Erythroblast (primary cell): Measurements from ENCODE around the gene LCAT.
A peak's percentile ranks its signal among the peaks of the same experiment; 100 is the strongest.

Experiments used
- DNase-seq, 2 experiments: peaks; one replicate each; lab custom pipeline; 2025; lab: John Stamatoyannopoulos, UW
- GATA1 ChIP-seq: IDR thresholded peaks from 2 replicates; pipeline ENCODE4 v1.6.1; 2011; ENCODE audit warnings: low read depth, mild to moderate bottlenecking, control low read depth, low read length, moderate library complexity
- POLR2A ChIP-seq: IDR thresholded peaks from 2 replicates; pipeline ENCODE4 v1.6.1; 2011; ENCODE audit warnings: mild to moderate bottlenecking, low read length

LCAT gene, protein sequence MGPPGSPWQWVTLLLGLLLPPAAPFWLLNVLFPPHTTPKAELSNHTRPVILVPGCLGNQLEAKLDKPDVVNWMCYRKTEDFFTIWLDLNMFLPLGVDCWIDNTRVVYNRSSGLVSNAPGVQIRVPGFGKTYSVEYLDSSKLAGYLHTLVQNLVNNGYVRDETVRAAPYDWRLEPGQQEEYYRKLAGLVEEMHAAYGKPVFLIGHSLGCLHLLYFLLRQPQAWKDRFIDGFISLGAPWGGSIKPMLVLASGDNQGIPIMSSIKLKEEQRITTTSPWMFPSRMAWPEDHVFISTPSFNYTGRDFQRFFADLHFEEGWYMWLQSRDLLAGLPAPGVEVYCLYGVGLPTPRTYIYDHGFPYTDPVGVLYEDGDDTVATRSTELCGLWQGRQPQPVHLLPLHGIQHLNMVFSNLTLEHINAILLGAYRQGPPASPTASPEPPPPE

DNA sequence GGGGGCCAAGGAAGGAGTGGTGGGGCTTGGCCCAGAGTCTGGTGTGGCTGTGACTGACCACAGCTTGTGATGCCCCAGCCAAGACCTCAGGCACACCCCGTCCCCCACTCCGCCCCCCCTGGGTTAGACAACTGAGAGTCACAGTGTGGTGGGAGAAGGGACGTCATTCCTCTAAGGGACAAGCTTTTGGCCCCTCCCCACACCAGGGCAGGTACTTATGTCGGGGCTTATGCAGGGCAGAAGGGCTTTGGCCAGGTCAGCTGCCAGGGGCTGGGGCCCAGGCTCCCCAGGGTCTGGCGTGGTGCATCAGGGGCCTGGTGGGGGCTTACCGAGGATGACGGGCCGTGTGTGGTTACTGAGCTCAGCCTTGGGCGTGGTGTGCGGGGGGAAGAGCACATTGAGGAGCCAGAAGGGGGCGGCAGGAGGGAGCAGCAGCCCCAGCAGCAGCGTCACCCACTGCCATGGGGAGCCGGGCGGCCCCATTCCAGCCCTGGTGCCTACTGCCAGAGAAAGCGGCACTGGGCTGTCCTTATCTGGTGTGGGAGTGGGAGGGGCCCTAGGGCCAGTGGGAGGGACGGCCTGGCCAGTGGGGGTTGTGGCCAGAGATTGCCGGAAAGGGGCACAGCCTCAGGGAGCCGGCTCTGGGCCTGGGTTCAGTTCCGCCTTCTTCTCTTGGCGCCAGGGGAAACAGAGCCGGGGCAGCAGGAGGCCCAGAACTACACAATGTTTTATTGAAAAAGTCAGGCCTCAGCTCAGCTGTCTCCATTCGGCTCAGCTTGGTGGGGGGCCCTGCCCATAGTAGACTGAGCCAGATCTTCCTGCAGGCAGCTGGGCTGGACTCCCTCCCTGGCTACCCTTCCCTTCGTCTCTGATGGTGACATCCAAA lies at the start of gene LCAT:
TSS of gene LCAT (minus strand) at position 502 of the 886 bp plus-strand sequence. CDS start at position 483, 19 bp downstream.
- no peak for TF ChIP-seq GATA1
- TF ChIP-seq POLR2A = no peak

GRCh38 chr16:67993207-67994039 lies 49.5 kb upstream of the LCAT start:
- TF ChIP-seq POLR2A (peak; percentile 55), GATA1 (no peak)
- peak; percentile 91 to 94 for DNase-seq

More for the DNA sequence above, at the start of gene LCAT:
- peak; percentile 23 to 30 for DNase-seq

- TF ChIP-seq POLR2A (no peak), GATA1 (no peak)
- DNase-seq = no peak
These were observed 48.8 kb upstream of the LCAT start for GRCh38 chr16:67992661-67993206.

- no peak for TF ChIP-seq GATA1
- no peak for TF ChIP-seq POLR2A
- no peak for DNase-seq
These were observed 46.1 kb upstream of the LCAT start for GRCh38 chr16:67990018-67990386.

DNA sequence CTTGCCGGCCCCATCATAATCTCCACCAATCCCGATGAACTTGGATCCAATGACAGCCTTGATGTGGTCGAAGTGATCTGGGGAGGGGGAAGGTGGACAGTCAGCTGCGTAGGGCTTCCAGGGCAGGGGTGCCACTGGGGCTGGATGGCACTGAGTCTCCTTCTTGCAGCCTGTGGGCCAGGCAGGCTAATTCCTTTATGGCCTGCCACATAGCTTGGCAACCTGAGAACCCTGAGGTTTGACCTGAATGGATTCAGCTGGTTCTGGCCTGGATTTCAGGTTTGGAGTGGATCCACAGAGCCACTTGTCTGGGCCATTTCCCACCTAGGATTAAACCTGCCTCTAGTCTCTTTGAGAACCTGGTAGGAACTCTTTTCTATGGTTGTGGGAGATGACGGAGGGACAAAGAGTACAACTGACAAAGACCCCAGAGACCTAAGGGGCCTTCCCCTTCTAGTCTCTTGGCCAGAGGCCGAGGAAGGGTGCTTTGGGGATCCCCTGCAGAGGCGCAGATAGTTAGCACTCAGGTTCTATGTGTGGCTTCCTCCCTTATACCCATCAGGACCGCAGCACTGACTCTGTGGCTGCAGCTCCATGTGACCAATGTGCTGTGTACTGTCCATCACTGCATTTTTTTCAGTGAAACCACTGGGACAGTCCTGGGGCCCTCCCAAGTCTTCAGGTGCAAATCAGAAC lies 45.5 kb upstream of the LCAT start:
- DNase-seq = no peak
- TF ChIP-seq GATA1 (no peak), POLR2A (no peak)

- no peak for DNase-seq
- no peak for TF ChIP-seq GATA1
- TF ChIP-seq POLR2A = no peak
These were observed 44.8 kb upstream of the LCAT start for GRCh38 chr16:67988675-67989074.

DNA sequence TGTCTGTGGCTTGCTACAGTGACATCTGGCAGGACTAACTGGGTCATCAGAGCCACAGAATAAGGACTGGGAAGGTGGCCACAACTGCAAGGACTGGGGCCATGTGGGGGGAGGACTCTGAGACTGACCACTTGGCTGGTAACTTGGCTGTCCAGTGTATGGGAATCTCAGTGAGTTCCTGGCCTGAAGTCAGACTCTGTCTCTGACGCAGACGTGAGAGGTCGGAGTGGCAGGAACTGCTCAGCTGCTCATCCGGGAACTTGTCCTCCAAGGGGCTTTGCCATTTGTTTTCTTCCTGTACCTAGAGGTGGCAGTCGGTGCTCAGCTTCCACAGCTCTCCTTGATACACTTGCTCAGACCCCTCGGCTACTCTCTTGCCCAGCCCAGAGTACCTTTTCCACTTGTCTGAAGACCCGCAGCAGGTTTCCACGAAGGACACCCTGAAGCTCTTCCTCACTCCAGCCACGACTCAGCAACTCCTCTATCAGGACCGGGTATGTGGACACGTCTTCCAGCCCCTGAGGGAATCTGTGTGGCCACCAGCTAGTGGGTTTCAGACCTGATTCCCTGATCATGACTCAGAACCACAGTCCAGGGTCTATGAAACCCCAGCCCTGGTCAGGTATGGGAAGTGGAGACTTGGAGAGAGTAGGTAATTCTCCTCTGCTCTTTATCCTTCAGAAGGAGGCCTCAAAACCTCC lies 43.7 kb upstream of the LCAT start:
- no peak for DNase-seq
- no peak for TF ChIP-seq GATA1

DNA sequence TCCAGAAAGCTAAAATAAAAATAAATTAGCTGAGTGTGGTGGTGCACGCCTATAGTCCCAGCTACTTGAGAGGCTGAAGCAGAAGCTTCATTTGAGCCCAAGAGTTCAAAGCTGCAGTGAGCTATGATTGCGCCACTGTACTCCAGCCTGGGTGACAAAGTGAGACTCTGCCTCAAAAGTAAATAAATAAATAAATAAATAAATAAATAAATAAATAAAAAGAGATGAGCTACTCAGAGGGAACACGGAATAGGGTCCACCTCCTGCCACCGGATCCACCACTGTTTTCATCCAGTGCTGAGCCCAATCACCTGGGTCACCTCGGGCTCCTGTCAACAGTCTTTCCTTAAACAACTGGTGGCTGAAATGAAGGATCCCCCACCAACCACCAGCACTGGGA lies 43.0 kb upstream of the LCAT start:
- TF ChIP-seq GATA1 (no peak), POLR2A (no peak)

GRCh38 chr16:67982011-67982696 lies 38.2 kb upstream of the LCAT start:
- no peak for DNase-seq

More for the DNA sequence above, 43.0 kb upstream of the LCAT start:
- DNase-seq = no peak

GRCh38 chr16:67979955-67980678 lies 36.2 kb upstream of the LCAT start, which contains the start of gene DPEP3:
Gene DPEP3, minus strand, starts transcription at chr16:67980499. Its CDS starts 119 bp downstream, at chr16:67980380.
- TF ChIP-seq POLR2A (no peak), GATA1 (no peak)
- peak; percentile 64 to 67 for DNase-seq

More at GRCh38 chr16:67982011-67982696, 38.2 kb upstream of the LCAT start:
- TF ChIP-seq GATA1 = no peak
- no peak for TF ChIP-seq POLR2A
